ENCODE results near the gene SLCO2A1. TPM values are rescaled to one million over a fixed set of nuclear protein-coding genes. Genes with fewer than 3 reads are reported as not detected.

SLCO2A1 gene
- total and polyA plus RNA-seq, 2 of the 4 experiments (the other 2 are of a cell fraction) = under 0.01 to 1.5 TPM

DNA sequence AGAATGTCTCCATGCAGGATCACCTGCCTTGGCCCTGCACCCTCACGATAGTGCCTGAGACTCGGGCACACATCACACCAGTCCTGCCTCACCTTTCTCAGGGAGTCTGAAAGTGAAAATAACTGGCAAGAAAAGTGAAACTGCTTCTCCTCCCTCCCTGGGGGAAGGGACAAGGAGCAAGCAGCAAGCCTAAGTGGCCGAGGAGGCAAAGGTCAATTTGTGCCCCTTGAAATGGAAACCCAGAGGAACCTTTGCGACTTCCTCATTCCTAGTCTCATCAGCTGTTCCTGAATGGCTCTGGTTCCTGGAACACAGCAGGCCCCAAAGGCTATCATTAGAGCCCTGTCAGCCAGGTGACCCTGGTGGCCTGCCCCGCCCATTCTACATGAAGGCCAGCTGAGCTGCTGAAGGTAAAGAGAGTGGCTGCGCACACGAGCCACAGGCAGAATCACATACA is 28.0 kb upstream of the SLCO2A1 start:
- ChIA-PET CTCF (no interaction called here), POLR2A (ENCODE audit: unreplicated experiment) (no interaction called here)
- H4K91ac ChIP-seq (ENCODE audit: insufficient read depth, low read depth, low read length) = no peak overlapping the region; the same call in none of the 2 replicates
- no TSS peak for BruUV-seq (replicated peaks)
- no peaks in the 10 kb centered on the region for H4K20me1 ChIP-seq (ENCODE audit: insufficient read depth, low read length)
- H3K14ac ChIP-seq (replicated peaks; ENCODE audit: low read depth, low read length) = 0 out of 2 replicates have a peak overlapping the region, but pooled peaks have one; percentile 2
- H3K27me3 ChIP-seq (ENCODE audit: control insufficient read depth, insufficient read depth, low read length) = no peaks in the 10 kb centered on the region
- 93% methylated on average over 2 of the region's 7 CpGs; no CpG with 5 or more reads in 1 of the 2 experiments for WGBS, 2 experiments (ENCODE audit: extremely low coverage in 2 of 2, insufficient read length in 1 of 2)
- no peak for ATAC-seq (ENCODE audit: low read depth)
- H4K8ac ChIP-seq (ENCODE audit: low read depth in 2 of 2, low read length in 2 of 2) = peak overlapping the region in 1 of 2 experiments; percentile 47; a peak in 1 of 4 replicates
- 0 out of 2 replicates have a peak overlapping the region, but pooled peaks have one; percentile 0 for H3K23ac ChIP-seq (ENCODE audit: low read depth, low read length)
- H3K36me3 ChIP-seq (ENCODE audit: control insufficient read depth, insufficient read depth, low read length) = no peaks in the 10 kb centered on the region
- peak overlapping the region; percentile 2; the same call in 1 of the 2 replicates for H2BK20ac ChIP-seq (ENCODE audit: low read depth, low read length)
- peaks cover 34% of the 10 kb centered on the region for H3K9me1 ChIP-seq (ENCODE audit: insufficient read depth, low read length)
- H3K4me3 ChIP-seq (ENCODE audit: insufficient read depth, low read depth, low read length) = no peak overlapping the region
- peaks cover 46% of the 10 kb centered on the region for H3K4me1 ChIP-seq (ENCODE audit: control insufficient read depth, insufficient read depth, low read length)
- H3K9me3 ChIP-seq (ENCODE audit: control insufficient read depth, insufficient read depth, low read length) = no peaks in the 10 kb centered on the region
- H2AK9ac ChIP-seq (replicated peaks; ENCODE audit: low read depth, low read length, poor library complexity) = peak overlapping the region; percentile 36
- H4K5ac ChIP-seq (ENCODE audit: low read depth, low read length) = 0 out of 2 replicates have a peak overlapping the region, but pooled peaks have one; percentile 9
- H3K79me1 ChIP-seq (ENCODE audit: low read depth in 1 of 2, low read length in 2 of 2) = no peaks in the 10 kb centered on the region
- peak overlapping the region; percentile 53 for H3K4me2 ChIP-seq (ENCODE audit: low read depth, low read length)
- in situ Hi-C loops (cut with MboI; ENCODE audit: low sequenced_read_pairs) = no loop called here
- dilution Hi-C loops (cut with HindIII; ENCODE audit: low sequenced_read_pairs, unreplicated experiment) = no loop called here
- no peak overlapping the region for H2BK15ac ChIP-seq (ENCODE audit: low read depth, low read length)
- no peak overlapping the region for H2BK5ac ChIP-seq (ENCODE audit: low read depth, low read length, poor library complexity, severe bottlenecking)
- H3K4ac ChIP-seq (ENCODE audit: low read depth, low read length) = peak overlapping the region; percentile 41
- no peak overlapping the region for H3K9ac ChIP-seq (ENCODE audit: low read depth, low read length)
- no peak overlapping the region for H3K27ac ChIP-seq (ENCODE audit: insufficient read depth, low read length)
- H3K18ac ChIP-seq (ENCODE audit: low read depth, low read length) = peak overlapping the region; percentile 25; the same call in 1 of the 2 replicates
- H3K56ac ChIP-seq (ENCODE audit: extremely low read depth, insufficient read depth, low read length) = no peak overlapping the region
- peak overlapping the region; percentile 61; the same call in 1 of the 2 replicates for H2AK5ac ChIP-seq (ENCODE audit: low read depth, low read length)
- peak overlapping the region; percentile 26; the same call in 1 of the 2 replicates for H2BK120ac ChIP-seq (ENCODE audit: low read depth, low read length)
- DNase-seq = no peak
- H2AFZ ChIP-seq (replicated peaks; ENCODE audit: low read length, poor library complexity) = no peak overlapping the region
- intact Hi-C loops (cut with micrococcal nuclease) = no loop called here
- no peak for TF ChIP-seq RCOR1 (IDR thresholded peaks at IDR 0.05; ENCODE audit: insufficient replicate concordance, low read length)
- TF ChIP-seq MXI1 (IDR thresholded peaks at IDR 0.05; ENCODE audit: borderline replicate concordance, low read depth, low read length) = no peak
- TF ChIP-seq RAD21 (IDR thresholded peaks at IDR 0.05; ENCODE audit: low read length) = no peak
- TF ChIP-seq, protein P1, sequence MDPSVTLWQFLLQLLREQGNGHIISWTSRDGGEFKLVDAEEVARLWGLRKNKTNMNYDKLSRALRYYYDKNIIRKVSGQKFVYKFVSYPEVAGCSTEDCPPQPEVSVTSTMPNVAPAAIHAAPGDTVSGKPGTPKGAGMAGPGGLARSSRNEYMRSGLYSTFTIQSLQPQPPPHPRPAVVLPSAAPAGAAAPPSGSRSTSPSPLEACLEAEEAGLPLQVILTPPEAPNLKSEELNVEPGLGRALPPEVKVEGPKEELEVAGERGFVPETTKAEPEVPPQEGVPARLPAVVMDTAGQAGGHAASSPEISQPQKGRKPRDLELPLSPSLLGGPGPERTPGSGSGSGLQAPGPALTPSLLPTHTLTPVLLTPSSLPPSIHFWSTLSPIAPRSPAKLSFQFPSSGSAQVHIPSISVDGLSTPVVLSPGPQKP (IDR thresholded peaks at IDR 0.05; ENCODE audit: borderline replicate concordance, low read depth, low read length) = no peak
- no peak for TF ChIP-seq FOS (IDR thresholded peaks at IDR 0.05; ENCODE audit: low read depth, low read length)
- no peak for TF ChIP-seq CEBPB (IDR thresholded peaks at IDR 0.05; ENCODE audit: low read depth, low read length)
- TF ChIP-seq BHLHE40 (IDR thresholded peaks at IDR 0.05; ENCODE audit: low read depth, low read length) = no peak
- TF ChIP-seq POLR2A (IDR thresholded peaks at IDR 0.05; ENCODE audit: low read depth, low read length) = no peak
- TF ChIP-seq MAZ (IDR thresholded peaks at IDR 0.05; ENCODE audit: borderline replicate concordance, low read depth, low read length) = no peak
- no peak for TF ChIP-seq NFE2L2 (IDR thresholded peaks at IDR 0.05; ENCODE audit: low read depth, low read length)
- TF ChIP-seq RFX5 (IDR thresholded peaks at IDR 0.05; ENCODE audit: low read depth, low read length) = no peak
- no peak for TF ChIP-seq SMC3 (IDR thresholded peaks at IDR 0.05; ENCODE audit: low read depth, low read length)
- TF ChIP-seq CHD1 (IDR thresholded peaks at IDR 0.05; ENCODE audit: low read depth, low read length) = no peak
- TF ChIP-seq, protein P2, sequence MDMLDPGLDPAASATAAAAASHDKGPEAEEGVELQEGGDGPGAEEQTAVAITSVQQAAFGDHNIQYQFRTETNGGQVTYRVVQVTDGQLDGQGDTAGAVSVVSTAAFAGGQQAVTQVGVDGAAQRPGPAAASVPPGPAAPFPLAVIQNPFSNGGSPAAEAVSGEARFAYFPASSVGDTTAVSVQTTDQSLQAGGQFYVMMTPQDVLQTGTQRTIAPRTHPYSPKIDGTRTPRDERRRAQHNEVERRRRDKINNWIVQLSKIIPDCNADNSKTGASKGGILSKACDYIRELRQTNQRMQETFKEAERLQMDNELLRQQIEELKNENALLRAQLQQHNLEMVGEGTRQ (IDR thresholded peaks at IDR 0.05; ENCODE audit: low read depth, low read length) = no peak
- no peak for TF ChIP-seq MAFK (IDR thresholded peaks at IDR 0.05; ENCODE audit: low read depth, low read length)
- TF ChIP-seq, protein P3, sequence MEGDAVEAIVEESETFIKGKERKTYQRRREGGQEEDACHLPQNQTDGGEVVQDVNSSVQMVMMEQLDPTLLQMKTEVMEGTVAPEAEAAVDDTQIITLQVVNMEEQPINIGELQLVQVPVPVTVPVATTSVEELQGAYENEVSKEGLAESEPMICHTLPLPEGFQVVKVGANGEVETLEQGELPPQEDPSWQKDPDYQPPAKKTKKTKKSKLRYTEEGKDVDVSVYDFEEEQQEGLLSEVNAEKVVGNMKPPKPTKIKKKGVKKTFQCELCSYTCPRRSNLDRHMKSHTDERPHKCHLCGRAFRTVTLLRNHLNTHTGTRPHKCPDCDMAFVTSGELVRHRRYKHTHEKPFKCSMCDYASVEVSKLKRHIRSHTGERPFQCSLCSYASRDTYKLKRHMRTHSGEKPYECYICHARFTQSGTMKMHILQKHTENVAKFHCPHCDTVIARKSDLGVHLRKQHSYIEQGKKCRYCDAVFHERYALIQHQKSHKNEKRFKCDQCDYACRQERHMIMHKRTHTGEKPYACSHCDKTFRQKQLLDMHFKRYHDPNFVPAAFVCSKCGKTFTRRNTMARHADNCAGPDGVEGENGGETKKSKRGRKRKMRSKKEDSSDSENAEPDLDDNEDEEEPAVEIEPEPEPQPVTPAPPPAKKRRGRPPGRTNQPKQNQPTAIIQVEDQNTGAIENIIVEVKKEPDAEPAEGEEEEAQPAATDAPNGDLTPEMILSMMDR (conservative IDR thresholded peaks at IDR 0.05; ENCODE audit: low read depth, low read length) = no peak
